ENCODE measurements around the gene CCSER2. TPM values are rescaled to one million over a fixed set of nuclear protein-coding genes. Genes with fewer than 3 reads are reported as not detected.
"Not testable (repeated sequence)": the region's sequence is repeated elsewhere in the genome, so short reads cannot be mapped to it uniquely, and the experiment has no call there.

The CCSER2 gene, protein sequence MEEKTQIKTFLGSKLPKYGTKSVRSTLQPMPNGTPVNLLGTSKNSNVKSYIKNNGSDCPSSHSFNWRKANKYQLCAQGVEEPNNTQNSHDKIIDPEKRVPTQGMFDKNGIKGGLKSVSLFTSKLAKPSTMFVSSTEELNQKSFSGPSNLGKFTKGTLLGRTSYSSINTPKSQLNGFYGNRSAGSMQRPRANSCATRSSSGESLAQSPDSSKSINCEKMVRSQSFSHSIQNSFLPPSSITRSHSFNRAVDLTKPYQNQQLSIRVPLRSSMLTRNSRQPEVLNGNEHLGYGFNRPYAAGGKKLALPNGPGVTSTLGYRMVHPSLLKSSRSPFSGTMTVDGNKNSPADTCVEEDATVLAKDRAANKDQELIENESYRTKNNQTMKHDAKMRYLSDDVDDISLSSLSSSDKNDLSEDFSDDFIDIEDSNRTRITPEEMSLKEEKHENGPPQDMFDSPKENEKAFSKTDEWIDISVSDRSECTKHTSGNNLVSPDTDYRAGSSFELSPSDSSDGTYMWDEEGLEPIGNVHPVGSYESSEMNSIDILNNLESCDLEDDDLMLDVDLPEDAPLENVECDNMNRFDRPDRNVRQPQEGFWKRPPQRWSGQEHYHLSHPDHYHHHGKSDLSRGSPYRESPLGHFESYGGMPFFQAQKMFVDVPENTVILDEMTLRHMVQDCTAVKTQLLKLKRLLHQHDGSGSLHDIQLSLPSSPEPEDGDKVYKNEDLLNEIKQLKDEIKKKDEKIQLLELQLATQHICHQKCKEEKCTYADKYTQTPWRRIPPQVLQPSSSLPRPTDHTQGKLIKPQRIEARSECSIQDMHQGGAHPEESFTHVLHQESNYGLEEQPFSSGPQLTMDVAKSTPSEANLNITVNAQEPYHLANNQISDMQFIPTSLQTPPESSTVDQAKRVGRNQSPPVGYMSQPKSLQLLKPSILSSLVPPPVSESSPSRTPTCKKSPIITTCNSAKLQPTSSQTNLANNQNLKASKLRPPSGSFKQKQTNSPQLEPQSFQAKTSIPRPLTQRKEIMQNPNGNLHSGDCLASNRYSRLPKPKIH
- total RNA-seq (2014; rRNA removed; shearing (Covaris generic)) (27.8 and 30.6 TPM in 2 replicates), polyA plus RNA-seq (2016; fragmentation: Nextera tagmentation; extraction: Ambion mirVana) (76.8 and 78.1 TPM in 2 replicates)

DNA sequence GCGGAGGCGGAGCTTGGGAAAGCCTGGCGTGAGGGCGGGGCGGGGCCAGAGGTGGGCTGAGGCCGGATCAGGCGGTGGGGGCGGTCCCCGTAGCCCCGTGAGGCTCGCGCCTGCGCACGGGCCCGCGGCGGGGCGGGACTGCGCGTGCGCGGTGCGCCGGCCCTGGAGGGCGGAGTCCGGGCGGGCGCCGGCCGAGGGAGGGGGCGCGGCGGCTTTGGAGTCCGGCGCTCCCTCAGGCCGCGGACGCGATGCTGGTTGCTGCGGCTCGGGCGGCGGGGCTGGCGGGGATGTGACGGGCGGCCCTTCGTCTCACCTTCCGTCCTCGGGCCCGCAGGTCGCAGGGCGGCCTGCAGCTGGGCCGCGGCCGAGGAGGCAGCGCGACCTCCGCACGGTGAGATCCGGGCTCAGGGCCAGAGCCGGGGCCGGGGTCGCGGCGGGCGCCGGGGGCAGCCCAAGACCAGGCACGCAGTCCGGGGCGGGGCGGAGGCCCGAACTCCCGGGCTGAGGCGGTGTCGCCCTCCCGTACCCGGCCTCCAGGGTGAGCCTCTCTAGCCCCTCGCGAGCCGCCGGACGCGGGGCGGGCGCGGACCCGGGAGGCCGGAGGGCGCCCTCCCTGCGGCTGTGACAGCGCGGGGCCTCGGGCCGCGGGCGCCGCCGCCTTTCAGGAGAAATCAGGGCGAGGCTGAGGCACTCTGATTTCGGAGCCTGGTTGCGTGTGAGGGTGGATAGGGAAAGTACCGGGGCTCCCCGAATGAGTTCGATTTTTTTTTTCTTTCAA, at the start of gene CCSER2:
Gene CCSER2 (plus strand): TSS at position 172 of the 778 bp plus-strand sequence. CDS start 42,464 bp downstream, outside the sequence.
- Histone ChIP-seq H3K36me3 (ENCODE audit: low read depth) (no peaks in the 10 kb centered on the region), H3K9ac (peak within 1 kb of the TSS; percentile 92), H4K20me1 (ENCODE audit: insufficient read depth) (peaks cover 11% of the 10 kb centered on the region), H3K4me1 (ENCODE audit: insufficient read depth) (peaks cover 16% of the 10 kb centered on the region), H3K4me2 (ENCODE audit: unreplicated experiment) (peak within 1 kb of the TSS; percentile 88), H3K79me2 (ENCODE audit: insufficient read depth) (peaks cover 47% of the 10 kb centered on the region), H3K9me3 (ENCODE audit: low read depth) (no peaks in the 10 kb centered on the region), H3K4me3 (peak within 1 kb of the TSS; percentile 93), H3K9me2 (ENCODE audit: insufficient read depth) (no peaks in the 10 kb centered on the region), H3K27me3 (replicated peaks; ENCODE audit: insufficient read depth) (no peaks in the 10 kb centered on the region), H3F3A (ENCODE audit: insufficient read depth) (no peaks in the 10 kb centered on the region), H3K27ac (peak within 1 kb of the TSS; percentile 75), H2AFZ (peak within 1 kb of the TSS; percentile 81)
- TF ChIP-seq EZH2 (IDR thresholded peaks at IDR 0.05; ENCODE audit: insufficient read depth, poor library complexity, severe bottlenecking): no peak
- no peak for TF ChIP-seq EZH2phosphoT487 (IDR thresholded peaks at IDR 0.05; ENCODE audit: insufficient read depth, low read depth)
- DNase-seq: peak; percentile 99
- in situ Hi-C loops (cut with MboI): no loop called here
- WGBS, 2 experiments (ENCODE audit: low coverage in 1 of 2, low lambda C conversion rate in 2 of 2, missing lambda C conversion rate in 2 of 2): 1% methylated on average over 52 to 56 of the region's 104 CpGs

DNA sequence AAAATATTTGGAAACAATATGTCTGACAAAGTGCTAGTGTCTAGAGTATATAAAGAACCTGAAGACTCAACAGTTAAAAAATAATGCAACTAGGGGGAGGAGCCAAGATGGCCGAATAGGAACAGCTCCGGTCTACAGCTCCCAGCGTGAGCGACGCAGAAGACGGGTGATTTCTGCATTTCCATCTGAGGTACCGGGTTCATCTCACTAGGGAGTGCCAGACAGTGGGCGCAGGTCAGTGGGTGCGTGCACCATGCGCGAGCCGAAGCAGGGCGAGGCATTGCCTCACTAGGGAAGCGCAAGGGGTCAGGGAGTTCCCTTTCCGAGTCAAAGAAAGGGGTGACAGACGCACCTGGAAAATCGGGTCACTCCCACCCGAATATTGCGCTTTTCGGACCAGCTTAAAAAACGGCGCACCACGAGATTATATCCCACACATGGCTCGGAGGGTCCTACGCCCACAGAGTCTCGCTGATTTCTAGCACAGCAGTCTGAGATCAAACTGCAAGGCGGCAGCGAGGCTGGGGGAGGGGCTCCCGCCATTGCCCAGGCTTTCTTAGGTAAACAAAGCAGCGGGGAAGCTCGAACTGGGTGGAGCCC, 48.4 kb upstream of the CCSER2 start:
- peaks cover 13% of the 10 kb centered on the region; the same call in 1 of the 2 replicates for H3K27me3 ChIP-seq (replicated peaks; ENCODE audit: insufficient read depth)
- H4K20me1 ChIP-seq (ENCODE audit: insufficient read depth); H2AFZ ChIP-seq; H3K9me3 ChIP-seq (ENCODE audit: low read depth); in situ Hi-C loops (cut with MboI); H3K27ac ChIP-seq; H3F3A ChIP-seq (ENCODE audit: insufficient read depth); H3K9me2 ChIP-seq (ENCODE audit: insufficient read depth); H3K9ac ChIP-seq; H3K4me1 ChIP-seq (ENCODE audit: insufficient read depth); H3K79me2 ChIP-seq (ENCODE audit: insufficient read depth); H3K4me2 ChIP-seq (ENCODE audit: unreplicated experiment); H3K4me3 ChIP-seq; H3K36me3 ChIP-seq (ENCODE audit: low read depth); DNase-seq: not testable (repeated sequence)
- 62% methylated on average over 30 to 31 of the region's 31 CpGs for WGBS, 2 experiments (ENCODE audit: low coverage in 1 of 2, low lambda C conversion rate in 2 of 2, missing lambda C conversion rate in 2 of 2)

DNA sequence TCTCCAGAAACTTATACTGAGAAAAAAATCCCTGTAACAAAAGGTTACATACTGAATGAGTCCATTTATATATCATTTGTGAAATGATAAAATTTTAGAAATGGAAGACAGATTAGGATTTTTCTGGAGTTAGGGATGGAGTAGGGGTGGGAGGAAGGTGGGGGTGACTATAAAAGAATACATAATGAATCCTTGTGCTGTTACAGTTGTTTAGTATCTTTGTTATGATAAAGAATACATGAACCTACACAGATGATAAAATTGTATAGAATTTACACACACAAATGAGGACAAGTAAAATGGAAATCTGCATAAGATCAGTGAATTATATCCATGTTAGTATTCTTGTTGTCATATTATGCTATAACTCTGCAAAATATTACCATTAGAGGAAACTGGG, 41.7 kb upstream of the CCSER2 start:
- no peak overlapping the region for H3K4me2 ChIP-seq (ENCODE audit: unreplicated experiment)
- H3K27ac ChIP-seq: no peak overlapping the region
- no peak overlapping the region for H3K4me3 ChIP-seq
- H2AFZ ChIP-seq: no peak overlapping the region
- H3K9me3 ChIP-seq (ENCODE audit: low read depth): no peaks in the 10 kb centered on the region
- no peaks in the 10 kb centered on the region for H3F3A ChIP-seq (ENCODE audit: insufficient read depth)
- H3K4me1 ChIP-seq (ENCODE audit: insufficient read depth): no peaks in the 10 kb centered on the region
- DNase-seq: no peak
- H3K9me2 ChIP-seq (ENCODE audit: insufficient read depth): no peaks in the 10 kb centered on the region
- no peaks in the 10 kb centered on the region for H3K79me2 ChIP-seq (ENCODE audit: insufficient read depth)
- no peak for TF ChIP-seq EZH2 (IDR thresholded peaks at IDR 0.05; ENCODE audit: insufficient read depth, poor library complexity, severe bottlenecking)
- TF ChIP-seq EZH2phosphoT487 (IDR thresholded peaks at IDR 0.05; ENCODE audit: insufficient read depth, low read depth): no peak
- in situ Hi-C loops (cut with MboI): no loop called here
- no peaks in the 10 kb centered on the region for H3K36me3 ChIP-seq (ENCODE audit: low read depth)
- no peaks in the 10 kb centered on the region for H4K20me1 ChIP-seq (ENCODE audit: insufficient read depth)
- H3K9ac ChIP-seq: no peak overlapping the region
- peaks cover 10% of the 10 kb centered on the region for H3K27me3 ChIP-seq (replicated peaks; ENCODE audit: insufficient read depth)
